GM23338 (cell line): ENCODE results near the gene PLG. TPM values are rescaled to one million over a fixed set of nuclear protein-coding genes. Genes with fewer than 3 reads are reported as not detected.

Experiments
- ATAC-seq: fragments of 200-7000 bp; cut with Tn5 transposase; 3 replicates; pipeline ENCODE4 v1.9.1; 2020
- DNase-seq: peaks from one replicate; pipeline ENCODE4 v3.0.0-alpha.2; 2015; ENCODE audit warnings: low spot score
- H2AFZ ChIP-seq: fragments of 200-600 bp; sonication (generic); 2 replicates; pipeline ENCODE4 v1.8.0; 2016; ENCODE audit warnings: antibody characterized with exemption, mild to moderate bottlenecking, moderate library complexity
- H3F3A ChIP-seq: fragments of 200-600 bp; sonication (generic); replicated peaks from 2 replicates; pipeline ENCODE4 v1.8.0; 2017; ENCODE audit warnings: antibody characterized with exemption, mixed run types, low read depth
- H3K27ac ChIP-seq: fragments of 200-600 bp; sonication (generic); 2 replicates; pipeline ENCODE4 v1.6.1; 2016; ENCODE audit warnings: low read depth
- H3K27me3 ChIP-seq: fragments of 200-600 bp; sonication (generic); 2 replicates; pipeline ENCODE4 v1.8.0; 2016; ENCODE audit warnings: mild to moderate bottlenecking, mixed run types, moderate library complexity; ENCODE audit not compliant: insufficient read depth
- H3K36me3 ChIP-seq: fragments of 200-600 bp; sonication (generic); 2 replicates; pipeline ENCODE4 v1.8.0; 2016; ENCODE audit warnings: mild to moderate bottlenecking; ENCODE audit not compliant: insufficient read depth
- H3K4me1 ChIP-seq: fragments of 200-600 bp; sonication (generic); 2 replicates; pipeline ENCODE4 v1.8.0; 2016; ENCODE audit warnings: mild to moderate bottlenecking, moderate library complexity; ENCODE audit not compliant: insufficient read depth
- H3K4me2 ChIP-seq: fragments of 200-600 bp; sonication (generic); 2 replicates; pipeline ENCODE4 v1.7.1; 2017; ENCODE audit warnings: mixed run types
- H3K4me3 ChIP-seq: fragments of 200-600 bp; sonication (generic); 2 replicates; pipeline ENCODE4 v1.6.1; 2016; ENCODE audit warnings: mixed run types
- H3K79me2 ChIP-seq: fragments of 200-600 bp; sonication (generic); replicated peaks from 2 replicates; pipeline ENCODE4 v1.8.0; 2017; ENCODE audit warnings: mild to moderate bottlenecking; ENCODE audit not compliant: insufficient read depth
- H3K9me2 ChIP-seq: fragments of 200-600 bp; sonication (generic); 2 replicates; pipeline ENCODE4 v1.8.0; 2017; ENCODE audit not compliant: insufficient read depth
- H4K20me1 ChIP-seq: fragments of 200-600 bp; sonication (generic); replicated peaks from 2 replicates; pipeline ENCODE4 v1.8.0; 2017; ENCODE audit warnings: mild to moderate bottlenecking; ENCODE audit not compliant: insufficient read depth
- H3K27ac Mint-ChIP-seq: 2 replicates; pipeline ENCODE4 v1.8.0; 2020; ENCODE audit warnings: inconsistent platforms, mild to moderate bottlenecking, moderate library complexity, mixed read lengths
- H3K27me3 Mint-ChIP-seq: 3 replicates; pipeline ENCODE4 v1.8.0; 2022; ENCODE audit warnings: low read depth, mild to moderate bottlenecking, moderate library complexity, mixed read lengths, inconsistent platforms; ENCODE audit not compliant: insufficient read depth, poor library complexity
- H3K36me3 Mint-ChIP-seq: 3 replicates; pipeline ENCODE4 v1.8.0; 2021; ENCODE audit warnings: low read depth, mild to moderate bottlenecking, inconsistent platforms, moderate library complexity, mixed read lengths
- H3K4me1 Mint-ChIP-seq: 3 replicates; pipeline ENCODE4 v1.8.0; 2020; ENCODE audit warnings: mild to moderate bottlenecking, inconsistent platforms, mixed read lengths
- H3K4me3 Mint-ChIP-seq: 3 replicates; pipeline ENCODE4 v1.8.0; 2021; ENCODE audit warnings: moderate library complexity, mild to moderate bottlenecking, inconsistent platforms, mixed read lengths
- H3K9me3 Mint-ChIP-seq: 3 replicates; pipeline ENCODE4 v1.8.0; 2020; ENCODE audit warnings: moderate library complexity, mild to moderate bottlenecking, inconsistent platforms, mixed read lengths
- CREB1 ChIP-seq: fragments of 250-450 bp; sonication (Bioruptor Pico); IDR thresholded peaks from 2 replicates; pipeline ENCODE4 v1.5.0; 2020; ENCODE audit warnings: low read depth, mild to moderate bottlenecking, moderate library complexity
- EZH2 ChIP-seq: fragments of 200-600 bp; sonication (generic); IDR thresholded peaks from one replicate; pipeline ENCODE4 v1.8.0; 2017; ENCODE audit warnings: antibody characterized with exemption, mild to moderate bottlenecking, low read depth; ENCODE audit not compliant: unreplicated experiment
- JUNB ChIP-seq: IDR thresholded peaks from one replicate; pipeline ENCODE4 v1.6.1; 2016; ENCODE audit warnings: antibody characterized with exemption; ENCODE audit not compliant: unreplicated experiment
- ZNF331 ChIP-seq: fragments of 250-450 bp; sonication (Bioruptor Pico); IDR thresholded peaks from 2 replicates; pipeline ENCODE4 v1.5.0; 2020; ENCODE audit warnings: low read depth, mild to moderate bottlenecking, moderate library complexity
- ZNF462 ChIP-seq: fragments of 250-450 bp; sonication (Bioruptor Pico); IDR thresholded peaks from 2 replicates; pipeline ENCODE4 v1.5.0; 2020; ENCODE audit warnings: mild to moderate bottlenecking, moderate library complexity
- polyA plus RNA-seq: library from polyadenylated mRNA; unstranded; fragments of >200 nt; fragmentation: Nextera tagmentation; extraction: Ambion mirVana; gene quantifications from 2 replicates; pipeline ENCODE4 v1.2.1, GENCODE V29; 2016
- total RNA-seq: library from RNA; depleted of rRNA; stranded (reverse); fragments of >200 nt; shearing (Covaris generic); gene quantifications from 2 replicates; pipeline ENCODE4 v1.2.3, GENCODE V29; 2014
- TF ChIP-seq, protein P1 (sequence below), 2 experiments: fragments of 200-600 bp in 1 of 2; sonication (generic) in 1 of 2; conservative IDR thresholded peaks; 2 replicates each; pipeline versions ENCODE4 v1.5.1 to v1.6.1; 2016 to 2017; ENCODE audit warnings: antibody characterized with exemption in 2 of 2, low read depth in 2 of 2, mild to moderate bottlenecking in 2 of 2, moderate library complexity in 1 of 2
- TF ChIP-seq, protein P2 (sequence below): IDR thresholded peaks from 2 replicates; pipeline ENCODE4 v1.6.1; 2016; ENCODE audit warnings: antibody characterized with exemption

The PLG gene
- total and polyA plus RNA-seq, 2 experiments from 2014 or later: not detected

GRCh38 chr6:160766989-160767646, 65.1 kb downstream of the PLG start:
- Mint-ChIP-seq H3K27me3 (peaks cover 8% of the 10 kb centered on the region), H3K27ac (no peak overlapping the region)
- ATAC-seq: peak; percentile 93

DNA sequence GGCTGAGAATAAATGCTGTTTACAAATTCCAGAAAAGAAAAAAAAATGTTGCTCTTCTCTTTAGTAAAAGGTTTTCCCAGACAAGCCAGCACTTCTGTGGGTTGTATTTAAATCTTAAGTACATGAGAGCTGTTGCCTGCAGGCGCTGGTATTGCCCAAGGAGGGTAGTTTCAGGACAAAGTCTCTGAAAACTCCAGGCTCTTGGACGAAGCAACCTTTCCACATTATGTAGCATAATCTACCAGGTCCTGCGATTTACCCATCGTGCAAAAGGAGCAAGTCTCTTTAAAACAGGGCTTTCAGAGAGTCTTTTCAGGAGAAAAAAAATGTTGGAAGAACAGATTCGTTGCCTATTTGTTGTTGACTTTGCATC, 65.6 kb downstream of the PLG start:
- no peaks in the 10 kb centered on the region for H3K36me3 ChIP-seq
- Mint-ChIP-seq H3K27me3 (peaks cover 8% of the 10 kb centered on the region), H3K4me1 (peaks cover 3% of the 10 kb centered on the region; the same call in 1 of the 3 replicates), H3K36me3 (no peaks in the 10 kb centered on the region), H3K27ac (no peak overlapping the region), H3K9me3 (peaks cover 2% of the 10 kb centered on the region; the same call in 1 of the 3 replicates), H3K4me3 (peak overlapping the region; percentile 86)
- peak overlapping the region; percentile 98 for H2AFZ ChIP-seq
- H3K27ac ChIP-seq: no peak overlapping the region
- H3K4me3 ChIP-seq: peak overlapping the region; percentile 76
- H3K4me2 ChIP-seq: peak overlapping the region; percentile 90
- peaks cover 12% of the 10 kb centered on the region for H3K27me3 ChIP-seq
- no peaks in the 10 kb centered on the region for H4K20me1 ChIP-seq
- H3F3A ChIP-seq: no peaks in the 10 kb centered on the region
- H3K79me2 ChIP-seq: no peaks in the 10 kb centered on the region
- peaks cover 3% of the 10 kb centered on the region; the same call in 1 of the 2 replicates for H3K4me1 ChIP-seq
- ATAC-seq (peak; percentile 10), DNase-seq (no peak)
- no peaks in the 10 kb centered on the region for H3K9me2 ChIP-seq
- TF ChIP-seq ZNF331 (CRISPR knock-in tag) (no peak), JUNB (no peak), ZNF462 (CRISPR knock-in tag) (no peak)

More at GRCh38 chr6:160766989-160767646, 65.1 kb downstream of the PLG start:
- peak; percentile 87 for DNase-seq
- Histone ChIP-seq H3K79me2 (no peaks in the 10 kb centered on the region), H4K20me1 (no peaks in the 10 kb centered on the region), H3K27me3 (peaks cover 12% of the 10 kb centered on the region), H3K4me2 (peak overlapping the region; percentile 90), H3K9me2 (no peaks in the 10 kb centered on the region), H3F3A (no peaks in the 10 kb centered on the region), H3K36me3 (no peaks in the 10 kb centered on the region), H3K4me3 (peak overlapping the region; percentile 76), H3K4me1 (peaks cover 3% of the 10 kb centered on the region; the same call in 1 of the 2 replicates), H3K27ac (no peak overlapping the region), H2AFZ (peak overlapping the region; percentile 98)
- peaks cover 6% of the 10 kb centered on the region; the same call in 2 of the 3 replicates for H3K9me3 Mint-ChIP-seq
- no peaks in the 10 kb centered on the region for H3K36me3 Mint-ChIP-seq
- H3K4me3 Mint-ChIP-seq: peak overlapping the region; percentile 86
- TF ChIP-seq, protein P1, sequence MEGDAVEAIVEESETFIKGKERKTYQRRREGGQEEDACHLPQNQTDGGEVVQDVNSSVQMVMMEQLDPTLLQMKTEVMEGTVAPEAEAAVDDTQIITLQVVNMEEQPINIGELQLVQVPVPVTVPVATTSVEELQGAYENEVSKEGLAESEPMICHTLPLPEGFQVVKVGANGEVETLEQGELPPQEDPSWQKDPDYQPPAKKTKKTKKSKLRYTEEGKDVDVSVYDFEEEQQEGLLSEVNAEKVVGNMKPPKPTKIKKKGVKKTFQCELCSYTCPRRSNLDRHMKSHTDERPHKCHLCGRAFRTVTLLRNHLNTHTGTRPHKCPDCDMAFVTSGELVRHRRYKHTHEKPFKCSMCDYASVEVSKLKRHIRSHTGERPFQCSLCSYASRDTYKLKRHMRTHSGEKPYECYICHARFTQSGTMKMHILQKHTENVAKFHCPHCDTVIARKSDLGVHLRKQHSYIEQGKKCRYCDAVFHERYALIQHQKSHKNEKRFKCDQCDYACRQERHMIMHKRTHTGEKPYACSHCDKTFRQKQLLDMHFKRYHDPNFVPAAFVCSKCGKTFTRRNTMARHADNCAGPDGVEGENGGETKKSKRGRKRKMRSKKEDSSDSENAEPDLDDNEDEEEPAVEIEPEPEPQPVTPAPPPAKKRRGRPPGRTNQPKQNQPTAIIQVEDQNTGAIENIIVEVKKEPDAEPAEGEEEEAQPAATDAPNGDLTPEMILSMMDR (conservative IDR thresholded peaks at IDR 0.05; ENCODE audit: low read depth in 2 of 2): peak; percentile 88 to 89
- TF ChIP-seq, protein P2, sequence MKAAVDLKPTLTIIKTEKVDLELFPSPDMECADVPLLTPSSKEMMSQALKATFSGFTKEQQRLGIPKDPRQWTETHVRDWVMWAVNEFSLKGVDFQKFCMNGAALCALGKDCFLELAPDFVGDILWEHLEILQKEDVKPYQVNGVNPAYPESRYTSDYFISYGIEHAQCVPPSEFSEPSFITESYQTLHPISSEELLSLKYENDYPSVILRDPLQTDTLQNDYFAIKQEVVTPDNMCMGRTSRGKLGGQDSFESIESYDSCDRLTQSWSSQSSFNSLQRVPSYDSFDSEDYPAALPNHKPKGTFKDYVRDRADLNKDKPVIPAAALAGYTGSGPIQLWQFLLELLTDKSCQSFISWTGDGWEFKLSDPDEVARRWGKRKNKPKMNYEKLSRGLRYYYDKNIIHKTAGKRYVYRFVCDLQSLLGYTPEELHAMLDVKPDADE: no peak
- TF ChIP-seq EZH2: peak; percentile 30
- TF ChIP-seq CREB1 (CRISPR knock-in tag): peak; percentile 57; the same call in 1 of the 2 replicates
- peaks cover 3% of the 10 kb centered on the region; the same call in 1 of the 3 replicates for H3K4me1 Mint-ChIP-seq
